Fibroblast of lung (primary cell): Measurements from ENCODE around the gene MLST8. TPM values are rescaled to one million over a fixed set of nuclear protein-coding genes. Genes with fewer than 3 reads are reported as not detected.

Experiments used
- DNase-seq, 2 donors: peaks; one replicate each; pipeline versions ENCODE4 v3.0.0 to v3.0.0-alpha.2; 2010; ENCODE audit warnings: low read depth in 2 of 2
- H2AFZ ChIP-seq: 2 replicates; pipeline ENCODE4 v1.5.1; 2012; ENCODE audit warnings: low read length, control low read depth, inconsistent platforms
- H3K27ac ChIP-seq: 2 replicates; pipeline ENCODE4 v1.5.1; 2011; ENCODE audit warnings: low read length, control low read depth; ENCODE audit not compliant: insufficient read depth
- H3K27me3 ChIP-seq: 2 replicates; pipeline ENCODE4 v1.5.1; 2011; ENCODE audit warnings: mild to moderate bottlenecking, low read length; ENCODE audit not compliant: control insufficient read depth, insufficient read depth
- H3K36me3 ChIP-seq: 2 replicates; pipeline ENCODE4 v1.5.1; 2011; ENCODE audit warnings: low read length; ENCODE audit not compliant: control insufficient read depth, insufficient read depth
- H3K4me1 ChIP-seq: 2 replicates; pipeline ENCODE4 v1.5.1; 2011; ENCODE audit warnings: low read length; ENCODE audit not compliant: control insufficient read depth, insufficient read depth; ENCODE audit errors: extremely low read depth
- H3K4me2 ChIP-seq: 2 replicates; pipeline ENCODE4 v1.5.1; 2011; ENCODE audit warnings: low read length, control low read depth; ENCODE audit not compliant: insufficient read depth; ENCODE audit errors: extremely low read depth
- H3K4me3 ChIP-seq, 4 experiments: fragments of 200-600 bp in 1 of 4; sonication (generic) in 1 of 4; replicated peaks in 1 of 4; 2 replicates each; pipeline ENCODE4 v1.5.1; 2011 to 2016; ENCODE audit warnings: low read length in 4 of 4, low read depth in 3 of 4, mild to moderate bottlenecking in 3 of 4, control low read depth in 2 of 4, inconsistent platforms in 1 of 4, mixed read lengths in 1 of 4; ENCODE audit not compliant: insufficient read depth in 1 of 4; ENCODE audit errors: control extremely low read depth in 1 of 4
- H3K79me2 ChIP-seq: 2 replicates; pipeline ENCODE4 v1.5.1; 2012; ENCODE audit warnings: mild to moderate bottlenecking, low read length, inconsistent platforms; ENCODE audit not compliant: control insufficient read depth, insufficient read depth
- H3K9ac ChIP-seq: 2 replicates; pipeline ENCODE4 v1.5.1; 2011; ENCODE audit warnings: mild to moderate bottlenecking, low read length, control low read depth; ENCODE audit not compliant: insufficient read depth
- H3K9me3 ChIP-seq: 2 replicates; pipeline ENCODE4 v1.5.1; 2012; ENCODE audit warnings: low read depth, low read length; ENCODE audit not compliant: control insufficient read depth, insufficient read depth
- H4K20me1 ChIP-seq: 2 replicates; pipeline ENCODE4 v1.5.1; 2011; ENCODE audit warnings: low read length; ENCODE audit not compliant: control insufficient read depth, insufficient read depth; ENCODE audit errors: extremely low read depth
- CTCF ChIP-seq, 2 donors: IDR thresholded peaks in 1 of 2; conservative IDR thresholded peaks in 1 of 2; 1 replicate in 1 of 2; 2 replicates in 1 of 2; pipeline ENCODE4 v1.5.1; 2011 to 2012; ENCODE audit warnings: low read length in 2 of 2, control low read depth in 1 of 2, inconsistent platforms in 1 of 2, low read depth in 1 of 2, mild to moderate bottlenecking in 1 of 2
- EZH2 ChIP-seq: IDR thresholded peaks from 2 replicates; pipeline ENCODE4 v1.5.1; 2012; ENCODE audit warnings: low read length, control low read depth, mild to moderate bottlenecking; ENCODE audit errors: missing control alignments
- polyA plus RNA-seq, 2 donors: library from polyadenylated mRNA; depleted of rRNA in 1 of 2; stranded (reverse) in 1 of 2; unstranded in 1 of 2; fragments of >200 nt; gene quantifications; 2 replicates each; pipeline ENCODE4 v1.2.1, GENCODE V29; 2011 to 2012; ENCODE audit warnings: missing spikeins in 1 of 2
- total RNA-seq: library from RNA; depleted of rRNA; stranded (reverse); fragments of >200 nt; gene quantifications from 2 replicates; pipeline ENCODE4 v1.2.1, GENCODE V29; 2014

Gene MLST8
- total and polyA plus RNA-seq, 2 donors (not counting 1 experiment from before 2014, with no cell fraction given): 16.8 to 30.9 TPM

GRCh38 chr16:2170587-2171435, 34.4 kb upstream of the MLST8 start:
- Histone ChIP-seq H2AFZ (no peak overlapping the region), H3K9ac (no peak overlapping the region), H3K79me2 (peaks cover 3% of the 10 kb centered on the region), H4K20me1 (no peaks in the 10 kb centered on the region), H3K4me2 (no peak overlapping the region), H3K4me1 (no peaks in the 10 kb centered on the region), H3K27ac (no peak overlapping the region), H3K36me3 (peaks cover 49% of the 10 kb centered on the region), H3K27me3 (no peaks in the 10 kb centered on the region), H3K4me3 (no peak overlapping the region), H3K9me3 (no peaks in the 10 kb centered on the region)
- TF ChIP-seq EZH2: no peak
- no peak for TF ChIP-seq CTCF (conservative IDR thresholded peaks at IDR 0.05 in 1 of 2, IDR thresholded peaks at IDR 0.05 in 1 of 2; ENCODE audit: low read depth in 1 of 2, low read length in 2 of 2)
- no peak for DNase-seq

- Histone ChIP-seq H4K20me1 (no peaks in the 10 kb centered on the region), H3K9me3 (no peaks in the 10 kb centered on the region), H3K4me2 (no peak overlapping the region), H3K27me3 (no peaks in the 10 kb centered on the region), H3K79me2 (no peaks in the 10 kb centered on the region), H3K27ac (no peak overlapping the region), H3K36me3 (peaks cover 50% of the 10 kb centered on the region), H3K4me3 (no peak overlapping the region), H3K9ac (no peak overlapping the region), H3K4me1 (no peaks in the 10 kb centered on the region), H2AFZ (no peak overlapping the region)
- TF ChIP-seq EZH2 (no peak), CTCF (conservative IDR thresholded peaks at IDR 0.05 in 1 of 2, IDR thresholded peaks at IDR 0.05 in 1 of 2; ENCODE audit: low read depth in 1 of 2, low read length in 2 of 2) (no peak)
- DNase-seq: no peak
Measured at GRCh38 chr16:2171601-2172178, 33.6 kb upstream of the MLST8 start.

GRCh38 chr16:2172688-2173335, 32.4 kb upstream of the MLST8 start:
- H3K4me2 ChIP-seq: no peak overlapping the region
- no peaks in the 10 kb centered on the region for H3K4me1 ChIP-seq
- no peak overlapping the region for H2AFZ ChIP-seq
- no peak for TF ChIP-seq CTCF (conservative IDR thresholded peaks at IDR 0.05 in 1 of 2, IDR thresholded peaks at IDR 0.05 in 1 of 2; ENCODE audit: low read depth in 1 of 2, low read length in 2 of 2)
- TF ChIP-seq EZH2: no peak
- H3K9me3 ChIP-seq: no peaks in the 10 kb centered on the region
- H3K27ac ChIP-seq: no peak overlapping the region
- no peak overlapping the region for H3K9ac ChIP-seq
- peaks cover 48% of the 10 kb centered on the region for H3K36me3 ChIP-seq
- H3K4me3 ChIP-seq: no peak overlapping the region
- no peaks in the 10 kb centered on the region for H3K79me2 ChIP-seq
- no peaks in the 10 kb centered on the region for H3K27me3 ChIP-seq
- no peaks in the 10 kb centered on the region for H4K20me1 ChIP-seq
- DNase-seq: no peak
